Neural cell (in vitro differentiated cells): ENCODE data around the gene PSMB7. TPM values are rescaled to one million over a fixed set of nuclear protein-coding genes. Genes with fewer than 3 reads are reported as not detected.

Experiments used
- H2AFZ ChIP-seq: fragments of 200-600, 300-800 bp; sonication (generic), shearing (Covaris generic); 2 replicates; pipeline ENCODE4 v1.6.0; 2014; ENCODE audit warnings: low read depth, mild to moderate bottlenecking, antibody characterized with exemption, low read length, moderate library complexity
- H3F3A ChIP-seq: fragments of 200-600 bp; shearing (Covaris generic); 2 replicates; pipeline ENCODE4 v1.6.1; 2016; ENCODE audit warnings: mild to moderate bottlenecking, moderate library complexity, mixed read lengths, antibody characterized with exemption, low read length; ENCODE audit not compliant: insufficient read depth, poor library complexity, severe bottlenecking
- H3K27ac ChIP-seq: fragments of 200-600, 300-800 bp; sonication (generic), shearing (Covaris generic); 2 replicates; pipeline ENCODE4 v1.5.1; 2014; ENCODE audit warnings: mild to moderate bottlenecking, low read length, moderate library complexity
- H3K27me3 ChIP-seq: fragments of 300-800, 200-600 bp; sonication (generic), shearing (Covaris generic); 2 replicates; pipeline ENCODE4 v1.6.0; 2014; ENCODE audit warnings: mild to moderate bottlenecking, low read depth, low read length, moderate library complexity; ENCODE audit not compliant: insufficient read depth
- H3K36me3 ChIP-seq: fragments of 300-800, 200-600 bp; sonication (generic), shearing (Covaris generic); 2 replicates; pipeline ENCODE4 v1.5.1; 2014; ENCODE audit warnings: mild to moderate bottlenecking, antibody characterized with exemption, low read length, moderate library complexity; ENCODE audit not compliant: insufficient read depth
- H3K4me2 ChIP-seq: fragments of 300-800, 200-600 bp; sonication (generic), shearing (Covaris generic); 2 replicates; pipeline ENCODE4 v1.6.0; 2014; ENCODE audit warnings: mild to moderate bottlenecking, low read length
- H3K4me3 ChIP-seq: fragments of 300-800, 200-600 bp; sonication (generic), shearing (Covaris generic); 2 replicates; pipeline ENCODE4 v1.5.1; 2014; ENCODE audit warnings: mild to moderate bottlenecking, low read length, moderate library complexity
- H3K79me2 ChIP-seq: fragments of 200-600 bp; shearing (Covaris generic); replicated peaks from 2 replicates; pipeline ENCODE4 v1.6.0; 2014; ENCODE audit warnings: mild to moderate bottlenecking, low read length, moderate library complexity; ENCODE audit not compliant: insufficient read depth
- H3K9ac ChIP-seq: fragments of 300-800, 200-600 bp; sonication (generic), shearing (Covaris generic); 2 replicates; pipeline ENCODE4 v1.6.1; 2016; ENCODE audit warnings: mild to moderate bottlenecking, low read length, mixed read lengths
- H3K9me2 ChIP-seq: fragments of 200-600 bp; shearing (Covaris generic); 2 replicates; pipeline ENCODE4 v1.6.1; 2016; ENCODE audit warnings: mild to moderate bottlenecking, low read length, mixed read lengths; ENCODE audit not compliant: insufficient read depth
- H3K9me3 ChIP-seq: fragments of 200-600, 300-800 bp; sonication (generic), shearing (Covaris generic); 2 replicates; pipeline ENCODE4 v1.6.1; 2016; ENCODE audit warnings: mild to moderate bottlenecking, mixed run types, low read length, moderate library complexity, mixed read lengths
- H4K20me1 ChIP-seq: fragments of 200-600 bp; shearing (Covaris generic); 2 replicates; pipeline ENCODE4 v1.6.1; 2016; ENCODE audit warnings: mild to moderate bottlenecking, mixed run types; ENCODE audit not compliant: insufficient read depth
- EP300 ChIP-seq: fragments of 450-650 bp; conservative IDR thresholded peaks from 2 replicates; pipeline ENCODE4 v1.6.1; 2014; ENCODE audit warnings: antibody characterized with exemption, mild to moderate bottlenecking, moderate library complexity; ENCODE audit not compliant: poor library complexity, severe bottlenecking
- EZH2 ChIP-seq: fragments of 200-600, 300-800 bp; shearing (Covaris generic), sonication (generic); IDR thresholded peaks from 2 replicates; pipeline ENCODE4 v1.6.1; 2014; ENCODE audit warnings: antibody characterized with exemption, low read length, borderline replicate concordance, mild to moderate bottlenecking; ENCODE audit not compliant: insufficient read depth, poor library complexity, severe bottlenecking
- MXI1 ChIP-seq: fragments of 450-650 bp; conservative IDR thresholded peaks from 2 replicates; pipeline ENCODE4 v1.6.1; 2014; ENCODE audit warnings: antibody characterized with exemption, mild to moderate bottlenecking; ENCODE audit not compliant: poor library complexity, severe bottlenecking
- POLR2AphosphoS5 ChIP-seq: IDR thresholded peaks from 2 replicates; pipeline ENCODE4 v1.6.1; 2012
- RAD21 ChIP-seq: fragments of 450-650 bp; conservative IDR thresholded peaks from 2 replicates; pipeline ENCODE4 v1.6.1; 2014; ENCODE audit warnings: antibody characterized with exemption, mild to moderate bottlenecking, moderate library complexity
- REST ChIP-seq: IDR thresholded peaks from 2 replicates; pipeline ENCODE4 v1.6.1; 2012; ENCODE audit warnings: borderline replicate concordance
- SMC3 ChIP-seq: fragments of 450-650 bp; conservative IDR thresholded peaks from 2 replicates; pipeline ENCODE4 v1.6.1; 2014; ENCODE audit warnings: antibody characterized with exemption, mild to moderate bottlenecking, moderate library complexity; ENCODE audit not compliant: poor library complexity
- TAF1 ChIP-seq: IDR thresholded peaks from 2 replicates; pipeline ENCODE4 v1.6.1; 2012; ENCODE audit warnings: low read depth
- polyA plus RNA-seq: library from polyadenylated mRNA; depleted of rRNA; stranded (reverse); fragments of >200 nt; gene quantifications from 2 replicates; pipeline ENCODE4 v1.2.3, GENCODE V29; 2014
- TF ChIP-seq, protein P1 (sequence below): fragments of 450-650 bp; IDR thresholded peaks from 2 replicates; pipeline ENCODE4 v1.5.1; 2014; ENCODE audit warnings: antibody characterized with exemption, mild to moderate bottlenecking, moderate library complexity; ENCODE audit not compliant: poor library complexity, severe bottlenecking

PSMB7 gene
- polyA plus RNA-seq, 1 donor from 2014 or later, result 363 TPM

- Histone ChIP-seq H2AFZ (no peak overlapping the region), H3K27me3 (no peaks in the 10 kb centered on the region), H3F3A (no peaks in the 10 kb centered on the region), H3K36me3 (no peaks in the 10 kb centered on the region), H3K9me2 (no peaks in the 10 kb centered on the region), H3K79me2 (no peaks in the 10 kb centered on the region), H3K27ac (no peak overlapping the region), H3K9me3 (peaks cover under 1% of the 10 kb centered on the region), H3K9ac (no peak overlapping the region), H4K20me1 (no peaks in the 10 kb centered on the region), H3K4me2 (no peak overlapping the region), H3K4me3 (no peak overlapping the region)
- TF ChIP-seq TAF1, result no peak
- no peak for TF ChIP-seq EZH2
- TF ChIP-seq SMC3, result no peak
- no peak for TF ChIP-seq EP300
- TF ChIP-seq RAD21, result no peak
- TF ChIP-seq POLR2AphosphoS5, result no peak
These were observed 72.9 kb downstream of the PSMB7 start for GRCh38 chr9:124342402-124342775.

DNA sequence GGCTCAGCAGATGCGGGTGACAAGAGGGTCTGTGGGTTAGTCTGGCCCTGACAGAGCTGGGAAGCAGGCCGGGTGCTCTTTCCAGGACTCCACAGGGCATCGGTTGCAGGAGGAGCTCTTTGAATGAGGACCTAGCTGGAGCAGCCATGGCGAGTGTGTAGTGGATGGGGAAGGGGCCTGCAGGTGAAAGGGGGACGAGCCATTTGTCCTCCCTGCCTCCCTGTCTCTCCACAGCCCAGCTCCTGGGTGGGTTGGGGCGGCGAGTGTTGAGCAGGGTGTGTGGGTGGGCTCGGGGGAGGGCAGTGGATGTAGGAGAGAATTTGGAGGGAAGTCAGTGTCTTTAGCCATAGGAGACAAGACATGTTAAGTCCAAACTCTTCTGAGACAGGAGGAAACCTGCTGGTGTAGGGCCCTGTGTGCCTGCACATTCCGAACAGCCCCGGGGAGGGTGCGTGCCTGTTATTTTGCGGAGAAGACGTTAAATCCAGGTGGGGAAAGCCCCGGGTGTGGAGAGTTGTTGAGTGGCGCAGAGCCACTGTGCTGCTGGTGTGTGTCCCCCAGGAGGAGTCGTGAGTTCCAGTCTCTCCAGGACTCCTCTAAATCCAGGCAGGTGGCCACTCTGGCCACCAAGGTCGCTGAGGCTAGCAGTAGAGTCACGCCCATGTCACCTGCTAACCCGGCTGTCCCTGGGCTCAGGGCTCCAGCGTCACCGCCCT lies 73.6 kb downstream of the PSMB7 start:
- H3K36me3 ChIP-seq, result no peaks in the 10 kb centered on the region
- H3F3A ChIP-seq, result no peaks in the 10 kb centered on the region
- TF ChIP-seq SMC3 (no peak), EP300 (no peak), MXI1 (no peak), EZH2 (no peak), RAD21 (no peak), REST (no peak), TAF1 (no peak), POLR2AphosphoS5 (no peak)
- TF ChIP-seq, protein P1, sequence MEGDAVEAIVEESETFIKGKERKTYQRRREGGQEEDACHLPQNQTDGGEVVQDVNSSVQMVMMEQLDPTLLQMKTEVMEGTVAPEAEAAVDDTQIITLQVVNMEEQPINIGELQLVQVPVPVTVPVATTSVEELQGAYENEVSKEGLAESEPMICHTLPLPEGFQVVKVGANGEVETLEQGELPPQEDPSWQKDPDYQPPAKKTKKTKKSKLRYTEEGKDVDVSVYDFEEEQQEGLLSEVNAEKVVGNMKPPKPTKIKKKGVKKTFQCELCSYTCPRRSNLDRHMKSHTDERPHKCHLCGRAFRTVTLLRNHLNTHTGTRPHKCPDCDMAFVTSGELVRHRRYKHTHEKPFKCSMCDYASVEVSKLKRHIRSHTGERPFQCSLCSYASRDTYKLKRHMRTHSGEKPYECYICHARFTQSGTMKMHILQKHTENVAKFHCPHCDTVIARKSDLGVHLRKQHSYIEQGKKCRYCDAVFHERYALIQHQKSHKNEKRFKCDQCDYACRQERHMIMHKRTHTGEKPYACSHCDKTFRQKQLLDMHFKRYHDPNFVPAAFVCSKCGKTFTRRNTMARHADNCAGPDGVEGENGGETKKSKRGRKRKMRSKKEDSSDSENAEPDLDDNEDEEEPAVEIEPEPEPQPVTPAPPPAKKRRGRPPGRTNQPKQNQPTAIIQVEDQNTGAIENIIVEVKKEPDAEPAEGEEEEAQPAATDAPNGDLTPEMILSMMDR, result no peak
- H4K20me1 ChIP-seq, result no peaks in the 10 kb centered on the region
- H3K9me2 ChIP-seq, result no peaks in the 10 kb centered on the region
- H3K27me3 ChIP-seq, result no peaks in the 10 kb centered on the region
- H3K4me3 ChIP-seq, result no peak overlapping the region
- H3K27ac ChIP-seq, result no peak overlapping the region
- H3K4me2 ChIP-seq, result no peak overlapping the region
- H2AFZ ChIP-seq, result no peak overlapping the region
- no peaks in the 10 kb centered on the region for H3K79me2 ChIP-seq
- H3K9me3 ChIP-seq, result peaks cover 3% of the 10 kb centered on the region
- no peak overlapping the region for H3K9ac ChIP-seq
